ENCODE results near the gene TAL2. TPM values are rescaled to one million over a fixed set of nuclear protein-coding genes. Genes with fewer than 3 reads are reported as not detected.

TAL2 gene
- polyA plus RNA-seq, 1 of the 3 experiments (the other 2 are of a cell fraction): 0.15 TPM

Other genes with a start within 250 kb of the TAL2 start
- gene FSD1L, start 214.4 kb upstream of the TAL2 start, polyA plus RNA-seq (2012; rRNA removed): 0.76 and 1.0 TPM in 2 replicates
- gene FKTN, start 104.3 kb upstream of the TAL2 start, polyA plus RNA-seq (2012; rRNA removed): 5.3 and 9.9 TPM in 2 replicates
- gene TMEM38B, start 32.1 kb downstream of the TAL2 start, polyA plus RNA-seq (2012; rRNA removed): 6.8 and 10.5 TPM in 2 replicates